ENCODE data around the gene DAB2IP.

DAB2IP gene

DNA sequence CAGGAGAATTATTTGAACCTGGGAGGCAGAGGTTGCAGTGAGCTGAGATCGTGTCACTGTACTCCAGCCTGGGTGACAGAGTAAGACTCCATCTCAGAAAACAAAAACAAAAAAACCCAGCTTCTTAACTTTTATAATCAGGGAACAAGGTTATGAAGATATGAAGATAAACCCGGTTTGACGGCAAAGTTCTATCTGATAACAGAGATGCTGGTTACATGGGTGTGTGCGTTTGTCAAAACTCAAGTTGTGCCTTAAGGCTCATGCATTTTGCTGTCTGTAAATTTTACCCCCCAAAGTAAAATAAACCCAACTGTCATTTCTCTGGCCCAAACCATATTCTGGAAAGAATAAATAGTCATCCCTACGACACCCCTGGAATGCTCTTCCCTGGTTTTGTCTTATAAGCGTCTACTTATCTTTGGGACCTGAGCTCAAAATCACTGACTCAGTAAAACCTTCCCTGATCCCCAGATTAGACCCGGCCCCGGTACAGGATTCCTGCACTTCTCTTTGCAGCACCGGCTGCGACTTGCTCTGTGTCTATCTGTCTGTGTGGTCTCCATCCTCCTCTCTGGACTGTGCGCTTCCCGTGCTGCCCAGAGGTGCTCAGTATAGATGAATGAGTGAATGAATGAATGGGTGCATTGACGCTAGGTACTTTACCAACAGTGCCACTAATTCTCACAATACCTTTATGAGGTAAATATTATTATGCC, 172.2 kb downstream of the DAB2IP start:
- no peak overlapping the region for H3K4me3 ChIP-seq (ENCODE audit: low read depth, low read length)
- TF ChIP-seq, protein P1, sequence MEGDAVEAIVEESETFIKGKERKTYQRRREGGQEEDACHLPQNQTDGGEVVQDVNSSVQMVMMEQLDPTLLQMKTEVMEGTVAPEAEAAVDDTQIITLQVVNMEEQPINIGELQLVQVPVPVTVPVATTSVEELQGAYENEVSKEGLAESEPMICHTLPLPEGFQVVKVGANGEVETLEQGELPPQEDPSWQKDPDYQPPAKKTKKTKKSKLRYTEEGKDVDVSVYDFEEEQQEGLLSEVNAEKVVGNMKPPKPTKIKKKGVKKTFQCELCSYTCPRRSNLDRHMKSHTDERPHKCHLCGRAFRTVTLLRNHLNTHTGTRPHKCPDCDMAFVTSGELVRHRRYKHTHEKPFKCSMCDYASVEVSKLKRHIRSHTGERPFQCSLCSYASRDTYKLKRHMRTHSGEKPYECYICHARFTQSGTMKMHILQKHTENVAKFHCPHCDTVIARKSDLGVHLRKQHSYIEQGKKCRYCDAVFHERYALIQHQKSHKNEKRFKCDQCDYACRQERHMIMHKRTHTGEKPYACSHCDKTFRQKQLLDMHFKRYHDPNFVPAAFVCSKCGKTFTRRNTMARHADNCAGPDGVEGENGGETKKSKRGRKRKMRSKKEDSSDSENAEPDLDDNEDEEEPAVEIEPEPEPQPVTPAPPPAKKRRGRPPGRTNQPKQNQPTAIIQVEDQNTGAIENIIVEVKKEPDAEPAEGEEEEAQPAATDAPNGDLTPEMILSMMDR (conservative IDR thresholded peaks at IDR 0.05; ENCODE audit: low read depth, low read length) = no peak
- no peak for DNase-seq (ENCODE audit: low read depth)

DNA sequence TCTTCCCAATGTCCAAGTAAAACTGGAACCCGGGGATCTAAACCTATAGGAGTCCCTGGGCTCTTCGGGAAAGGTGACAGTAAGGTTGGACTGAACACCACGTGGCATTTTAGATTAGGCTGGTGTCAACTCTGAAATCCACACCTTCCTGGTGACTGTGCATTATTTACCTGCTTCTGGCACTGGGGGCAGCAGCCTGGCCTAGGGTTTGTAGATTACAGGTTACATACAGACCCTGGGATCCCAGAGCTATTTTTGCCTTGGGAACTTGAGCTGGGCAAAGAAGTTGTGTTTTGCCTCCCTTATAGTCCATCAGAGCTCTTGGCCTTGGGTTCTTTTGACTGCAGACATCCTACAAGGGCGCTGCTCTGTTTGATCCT, 173.2 kb downstream of the DAB2IP start:
- no peak for DNase-seq (ENCODE audit: low read depth)
- TF ChIP-seq, protein P1 (conservative IDR thresholded peaks at IDR 0.05; ENCODE audit: low read depth, low read length) = no peak
- H3K4me3 ChIP-seq (ENCODE audit: low read depth, low read length) = no peak overlapping the region

DNA sequence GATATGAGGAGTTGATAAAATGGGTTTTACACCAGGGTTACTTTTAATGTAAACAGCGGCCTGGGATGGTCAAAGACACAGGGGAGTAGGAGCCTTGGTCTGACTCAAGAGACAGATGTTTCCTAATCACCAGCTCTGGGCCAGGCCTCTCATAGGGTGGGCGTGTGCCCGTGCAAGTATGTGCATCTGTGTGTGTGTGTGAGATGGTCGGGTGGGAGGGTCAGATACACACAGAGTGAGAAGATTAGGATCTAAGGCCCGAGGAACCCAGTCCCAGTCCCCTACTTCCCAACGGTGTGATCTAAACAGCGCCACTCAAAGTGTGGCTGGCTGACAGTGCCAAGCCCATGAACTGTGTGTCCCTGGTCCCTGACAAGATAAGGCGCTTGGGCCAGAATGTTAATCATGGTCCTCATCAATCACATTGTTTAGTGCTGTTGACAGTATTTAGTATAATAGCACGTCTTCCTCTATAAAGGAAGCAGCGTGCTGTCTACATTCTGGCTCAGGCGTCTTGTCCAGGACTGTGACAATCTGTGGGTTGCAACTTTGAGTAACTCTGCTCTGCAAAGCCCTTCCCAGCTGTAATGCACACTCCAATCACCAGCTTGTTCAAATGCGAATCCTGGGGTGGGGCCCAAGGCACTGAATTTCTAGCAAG, 173.7 kb downstream of the DAB2IP start:
- TF ChIP-seq, protein P1 (conservative IDR thresholded peaks at IDR 0.05; ENCODE audit: low read depth, low read length) = no peak
- no peak overlapping the region for H3K4me3 ChIP-seq (ENCODE audit: low read depth, low read length)
- no peak for DNase-seq (ENCODE audit: low read depth)

DNA sequence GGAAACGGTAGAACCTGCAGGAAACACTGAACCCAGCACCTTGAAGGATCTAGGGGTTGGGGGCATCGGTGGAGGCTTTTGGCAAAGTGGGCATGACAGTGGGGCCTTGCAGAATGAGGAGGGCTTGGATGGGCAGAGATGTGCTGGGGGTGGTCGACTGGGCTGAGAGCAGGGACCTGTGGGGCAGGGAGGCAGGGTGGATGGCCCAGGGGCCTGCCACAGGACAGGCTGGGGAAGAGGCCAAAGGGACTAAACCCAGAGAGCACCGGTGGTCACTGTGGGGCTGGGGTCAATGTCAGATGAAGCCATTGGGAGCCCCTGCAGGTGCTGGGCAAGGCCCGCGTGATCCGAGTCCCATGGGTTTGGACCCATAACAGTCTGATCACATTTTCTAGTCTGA, 175.3 kb downstream of the DAB2IP start:
- no peak for DNase-seq (ENCODE audit: low read depth)
- TF ChIP-seq, protein P1 (conservative IDR thresholded peaks at IDR 0.05; ENCODE audit: low read depth, low read length) = no peak
- H3K4me3 ChIP-seq (ENCODE audit: low read depth, low read length) = no peak overlapping the region

DNA sequence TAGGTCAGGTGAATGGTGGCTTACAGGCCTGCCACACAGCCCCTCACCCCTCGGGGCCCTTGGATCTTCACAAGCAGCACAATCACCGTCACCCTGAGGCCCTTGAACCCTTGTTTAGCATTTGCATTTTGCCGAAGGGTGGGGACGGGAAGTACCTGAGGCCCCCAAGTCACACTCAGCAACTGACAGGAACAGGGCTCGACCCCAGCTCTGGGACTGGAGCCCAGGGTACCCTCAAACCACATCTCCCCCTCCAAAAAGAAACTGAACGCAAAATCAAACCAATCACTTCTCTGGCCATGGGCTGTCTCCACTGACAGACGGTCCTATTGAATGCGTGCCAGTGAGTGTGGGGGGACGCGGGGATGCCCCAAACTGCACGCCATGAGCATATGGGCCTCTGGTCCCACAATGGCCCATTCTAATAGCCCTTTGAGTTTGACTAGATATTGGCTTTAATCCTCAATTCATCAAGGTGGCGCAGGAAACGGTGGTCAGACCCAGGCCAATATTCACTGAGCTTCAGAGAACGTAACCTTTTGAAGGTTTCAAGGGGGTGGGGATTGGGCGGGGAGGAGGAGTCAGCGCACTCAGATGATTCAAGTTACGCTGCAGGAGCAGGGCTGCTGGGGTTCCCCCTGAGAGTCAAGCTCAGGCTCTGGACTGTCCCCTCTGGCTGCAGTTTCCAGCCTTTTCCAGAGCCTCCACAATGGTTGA, 176.0 kb downstream of the DAB2IP start:
- no peak for DNase-seq (ENCODE audit: low read depth)

DNA sequence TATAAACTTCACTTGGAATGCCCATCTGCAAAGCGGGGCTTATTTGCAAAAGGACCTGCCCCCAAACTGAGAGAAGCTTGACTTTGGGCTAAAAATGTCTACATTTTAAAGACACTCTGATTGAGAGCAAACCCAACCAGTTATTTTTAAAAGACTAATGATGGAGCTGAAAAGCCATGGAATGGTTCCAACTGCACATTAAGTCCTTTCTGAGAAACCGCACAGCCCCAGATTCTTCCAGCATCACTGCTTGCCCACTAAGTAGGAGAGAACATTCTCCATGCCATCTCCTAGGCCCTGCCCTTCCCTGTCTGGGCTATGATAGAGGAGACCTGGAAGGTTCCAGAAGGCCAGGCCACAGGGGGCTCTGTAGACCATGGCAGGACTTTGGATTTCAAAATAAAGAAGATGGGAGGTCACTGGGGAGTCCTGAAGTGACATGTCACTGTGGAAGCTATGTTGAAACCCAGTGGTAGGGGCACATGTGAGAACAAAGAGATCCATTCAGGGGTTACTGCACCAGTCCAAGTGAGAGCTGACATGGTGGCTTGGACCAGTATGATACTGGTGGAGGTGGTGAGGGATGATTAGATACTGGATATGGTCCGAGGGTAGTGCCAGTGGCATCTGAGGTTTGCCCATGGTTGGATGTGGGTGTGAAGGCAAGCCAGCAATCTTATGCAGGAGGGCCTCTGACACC, 179.2 kb downstream of the DAB2IP start:
- TF ChIP-seq, protein P1 (conservative IDR thresholded peaks at IDR 0.05; ENCODE audit: low read depth, low read length) = no peak
- no peak overlapping the region for H3K4me3 ChIP-seq (ENCODE audit: low read depth, low read length)
- DNase-seq (ENCODE audit: low read depth) = no peak

More for the DNA sequence above, 176.0 kb downstream of the DAB2IP start:
- TF ChIP-seq, protein P1 (conservative IDR thresholded peaks at IDR 0.05; ENCODE audit: low read depth, low read length) = no peak
- no peak overlapping the region for H3K4me3 ChIP-seq (ENCODE audit: low read depth, low read length)

All from choroid plexus epithelial cell (primary cell).